C4-2B (cell line): ENCODE data around the gene RFNG.

ENCODE experiments used
- ZFX ChIP-seq: fragments of 450-650 bp; IDR thresholded peaks from 2 replicates; pipeline ENCODE4 v1.6.1; 2017
- TF ChIP-seq, protein P1 (sequence below): fragments of 450-650 bp; conservative IDR thresholded peaks from 2 replicates; pipeline ENCODE4 v1.5.1; 2017; ENCODE audit warnings: mild to moderate bottlenecking

DNA sequence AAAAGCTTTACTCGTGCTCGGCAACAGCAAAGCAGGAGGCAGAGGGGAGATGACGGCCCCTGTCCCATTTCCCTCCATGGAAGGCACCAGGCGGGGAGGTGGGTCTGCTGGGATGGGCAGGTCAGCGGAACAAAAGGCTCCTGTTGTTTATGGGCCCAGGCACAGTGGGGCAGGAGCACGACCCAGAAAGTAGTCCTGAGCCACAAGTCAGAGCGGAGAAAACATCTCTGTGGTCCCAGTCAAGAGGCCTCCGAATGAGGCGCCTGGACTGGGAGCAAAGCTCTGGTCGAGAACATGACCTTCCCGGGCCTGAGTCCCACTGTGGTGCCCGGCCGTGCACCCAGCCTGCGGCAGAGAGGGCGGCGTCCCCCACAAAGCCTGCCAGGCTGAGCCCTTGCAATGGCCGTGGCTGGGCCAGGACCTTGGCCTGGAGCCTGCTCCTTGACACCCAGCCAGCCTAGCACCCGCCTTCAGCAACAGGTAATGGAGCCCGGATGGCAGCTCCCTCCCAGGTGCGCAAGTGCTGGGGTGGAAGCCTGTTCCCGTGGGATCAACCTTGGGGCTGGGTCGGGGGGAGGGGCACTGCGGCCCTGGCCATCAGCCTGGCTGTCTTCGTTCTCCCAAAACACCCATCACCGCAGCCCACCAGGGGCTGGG, 3.6 kb downstream of the RFNG start:
- TF ChIP-seq, protein P1, sequence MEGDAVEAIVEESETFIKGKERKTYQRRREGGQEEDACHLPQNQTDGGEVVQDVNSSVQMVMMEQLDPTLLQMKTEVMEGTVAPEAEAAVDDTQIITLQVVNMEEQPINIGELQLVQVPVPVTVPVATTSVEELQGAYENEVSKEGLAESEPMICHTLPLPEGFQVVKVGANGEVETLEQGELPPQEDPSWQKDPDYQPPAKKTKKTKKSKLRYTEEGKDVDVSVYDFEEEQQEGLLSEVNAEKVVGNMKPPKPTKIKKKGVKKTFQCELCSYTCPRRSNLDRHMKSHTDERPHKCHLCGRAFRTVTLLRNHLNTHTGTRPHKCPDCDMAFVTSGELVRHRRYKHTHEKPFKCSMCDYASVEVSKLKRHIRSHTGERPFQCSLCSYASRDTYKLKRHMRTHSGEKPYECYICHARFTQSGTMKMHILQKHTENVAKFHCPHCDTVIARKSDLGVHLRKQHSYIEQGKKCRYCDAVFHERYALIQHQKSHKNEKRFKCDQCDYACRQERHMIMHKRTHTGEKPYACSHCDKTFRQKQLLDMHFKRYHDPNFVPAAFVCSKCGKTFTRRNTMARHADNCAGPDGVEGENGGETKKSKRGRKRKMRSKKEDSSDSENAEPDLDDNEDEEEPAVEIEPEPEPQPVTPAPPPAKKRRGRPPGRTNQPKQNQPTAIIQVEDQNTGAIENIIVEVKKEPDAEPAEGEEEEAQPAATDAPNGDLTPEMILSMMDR = no peak
- TF ChIP-seq ZFX = no peak
